Smooth muscle cell (in vitro differentiated cells): ENCODE results near the gene KRT28. TPM values are rescaled to one million over a fixed set of nuclear protein-coding genes. Genes with fewer than 3 reads are reported as not detected.

Experiments used
- DNase-seq: peaks from one replicate; lab custom pipeline; 2025; ENCODE audit not compliant: unreplicated experiment; lab: John Stamatoyannopoulos, UW
- H2AFZ ChIP-seq: fragments of 200-600 bp; sonication (generic); 2 replicates; pipeline ENCODE4 v1.6.0; 2016; ENCODE audit warnings: antibody characterized with exemption, low read depth, mild to moderate bottlenecking
- H3F3A ChIP-seq: fragments of 200-600 bp; sonication (generic); 2 replicates; pipeline ENCODE4 v1.6.0; 2017; ENCODE audit warnings: antibody characterized with exemption, low read depth
- H3K27ac ChIP-seq: fragments of 200-600 bp; sonication (generic); 2 replicates; pipeline ENCODE4 v1.5.1; 2016; ENCODE audit warnings: low read depth, mild to moderate bottlenecking
- H3K27me3 ChIP-seq: fragments of 200-600 bp; sonication (generic); 2 replicates; pipeline ENCODE4 v1.6.1; 2016; ENCODE audit warnings: low read depth, mild to moderate bottlenecking
- H3K36me3 ChIP-seq: fragments of 200-600 bp; sonication (generic); 2 replicates; pipeline ENCODE4 v1.5.1; 2016; ENCODE audit warnings: low read depth
- H3K4me1 ChIP-seq: fragments of 200-600 bp; sonication (generic); 2 replicates; pipeline ENCODE4 v1.5.1; 2016; ENCODE audit warnings: low read depth
- H3K4me2 ChIP-seq: fragments of 200-600 bp; sonication (generic); 2 replicates; pipeline ENCODE4 v1.6.0; 2016; ENCODE audit warnings: mild to moderate bottlenecking
- H3K4me3 ChIP-seq: fragments of 200-600 bp; sonication (generic); 2 replicates; pipeline ENCODE4 v1.5.1; 2016; ENCODE audit warnings: mild to moderate bottlenecking
- H3K79me2 ChIP-seq: fragments of 200-600 bp; sonication (generic); 2 replicates; pipeline ENCODE4 v1.6.0; 2016; ENCODE audit warnings: low read depth, mild to moderate bottlenecking
- H3K9ac ChIP-seq: fragments of 200-600 bp; sonication (generic); 2 replicates; pipeline ENCODE4 v1.6.0; 2016; ENCODE audit warnings: low read depth
- H3K9me3 ChIP-seq: fragments of 200-600 bp; sonication (generic); replicated peaks from 2 replicates; pipeline ENCODE4 v1.5.1; 2016; ENCODE audit warnings: low read depth
- H4K20me1 ChIP-seq: fragments of 200-600 bp; sonication (generic); 2 replicates; pipeline ENCODE4 v1.6.0; 2016; ENCODE audit warnings: low read depth
- WGBS: methylation state at CpG from one replicate; pipeline ENCODE4 v1.1.7; 2016; ENCODE audit warnings: low lambda C conversion rate; 5-methylcytosine and 5-hydroxymethylcytosine counted together
- polyA plus RNA-seq: library from polyadenylated mRNA; unstranded; fragments of >200 nt; fragmentation: Nextera tagmentation; extraction: Ambion mirVana; gene quantifications from 2 replicates; pipeline ENCODE4 v1.2.1, GENCODE V29; 2016
- total RNA-seq: library from RNA; depleted of rRNA; stranded (reverse); fragments of >200 nt; gene quantifications from 2 replicates; pipeline ENCODE4 v1.2.3, GENCODE V29; 2014
- TF ChIP-seq, protein P1 (sequence below): fragments of 200-600 bp; sonication (generic); IDR thresholded peaks from 2 replicates; pipeline ENCODE4 v1.5.1; 2017; ENCODE audit warnings: borderline replicate concordance, mild to moderate bottlenecking, antibody characterized with exemption; ENCODE audit not compliant: insufficient read depth, poor library complexity, severe bottlenecking

The KRT28 gene
- total and polyA plus RNA-seq, 2 experiments from 2014 or later: not detected

DNA sequence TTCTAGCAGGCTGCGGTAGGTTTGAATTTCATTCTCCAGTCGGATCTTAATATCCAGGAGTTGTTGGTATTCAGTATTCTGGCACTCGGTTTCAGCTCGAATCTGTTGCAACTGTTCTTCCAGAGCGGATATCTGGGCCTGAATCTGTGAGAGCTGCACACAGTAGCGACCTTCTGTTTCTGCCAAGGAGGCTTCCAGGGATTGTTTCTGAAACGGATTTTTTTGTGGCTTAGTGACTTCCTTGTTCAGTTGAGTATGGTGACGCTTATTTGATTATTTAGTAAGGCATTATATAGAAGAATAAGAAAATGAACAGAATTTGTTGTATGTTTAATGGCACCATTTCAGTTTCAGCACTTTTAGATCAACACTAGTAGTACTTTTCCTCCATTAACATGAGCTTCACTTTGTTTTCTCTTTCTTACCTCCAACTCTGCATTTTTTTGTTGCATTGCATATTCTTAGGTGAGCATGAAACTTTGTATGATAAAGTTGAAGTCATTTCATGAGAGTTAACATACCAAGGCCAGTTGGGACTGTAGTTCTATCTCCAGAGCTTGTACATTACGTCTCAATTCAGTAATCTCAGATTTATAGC, 19.9 kb upstream of the KRT28 start:
- no peaks in the 10 kb centered on the region for H4K20me1 ChIP-seq
- peaks cover 8% of the 10 kb centered on the region for H3F3A ChIP-seq
- H3K9ac ChIP-seq: peak overlapping the region; percentile 68
- TF ChIP-seq, protein P1, sequence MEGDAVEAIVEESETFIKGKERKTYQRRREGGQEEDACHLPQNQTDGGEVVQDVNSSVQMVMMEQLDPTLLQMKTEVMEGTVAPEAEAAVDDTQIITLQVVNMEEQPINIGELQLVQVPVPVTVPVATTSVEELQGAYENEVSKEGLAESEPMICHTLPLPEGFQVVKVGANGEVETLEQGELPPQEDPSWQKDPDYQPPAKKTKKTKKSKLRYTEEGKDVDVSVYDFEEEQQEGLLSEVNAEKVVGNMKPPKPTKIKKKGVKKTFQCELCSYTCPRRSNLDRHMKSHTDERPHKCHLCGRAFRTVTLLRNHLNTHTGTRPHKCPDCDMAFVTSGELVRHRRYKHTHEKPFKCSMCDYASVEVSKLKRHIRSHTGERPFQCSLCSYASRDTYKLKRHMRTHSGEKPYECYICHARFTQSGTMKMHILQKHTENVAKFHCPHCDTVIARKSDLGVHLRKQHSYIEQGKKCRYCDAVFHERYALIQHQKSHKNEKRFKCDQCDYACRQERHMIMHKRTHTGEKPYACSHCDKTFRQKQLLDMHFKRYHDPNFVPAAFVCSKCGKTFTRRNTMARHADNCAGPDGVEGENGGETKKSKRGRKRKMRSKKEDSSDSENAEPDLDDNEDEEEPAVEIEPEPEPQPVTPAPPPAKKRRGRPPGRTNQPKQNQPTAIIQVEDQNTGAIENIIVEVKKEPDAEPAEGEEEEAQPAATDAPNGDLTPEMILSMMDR: no peak
- peak overlapping the region; percentile 96 for H3K4me2 ChIP-seq
- no peaks in the 10 kb centered on the region for H3K36me3 ChIP-seq
- H3K27me3 ChIP-seq: peaks cover 13% of the 10 kb centered on the region
- H3K4me3 ChIP-seq: peak overlapping the region; percentile 70
- no peak for DNase-seq
- H3K27ac ChIP-seq: peak overlapping the region; percentile 76
- H2AFZ ChIP-seq: peak overlapping the region; percentile 97
- WGBS: 72% methylated on average over 9 of the region's 9 CpGs
- peaks cover 13% of the 10 kb centered on the region for H3K4me1 ChIP-seq
- H3K79me2 ChIP-seq: no peaks in the 10 kb centered on the region
- H3K9me3 ChIP-seq: no peaks in the 10 kb centered on the region

DNA sequence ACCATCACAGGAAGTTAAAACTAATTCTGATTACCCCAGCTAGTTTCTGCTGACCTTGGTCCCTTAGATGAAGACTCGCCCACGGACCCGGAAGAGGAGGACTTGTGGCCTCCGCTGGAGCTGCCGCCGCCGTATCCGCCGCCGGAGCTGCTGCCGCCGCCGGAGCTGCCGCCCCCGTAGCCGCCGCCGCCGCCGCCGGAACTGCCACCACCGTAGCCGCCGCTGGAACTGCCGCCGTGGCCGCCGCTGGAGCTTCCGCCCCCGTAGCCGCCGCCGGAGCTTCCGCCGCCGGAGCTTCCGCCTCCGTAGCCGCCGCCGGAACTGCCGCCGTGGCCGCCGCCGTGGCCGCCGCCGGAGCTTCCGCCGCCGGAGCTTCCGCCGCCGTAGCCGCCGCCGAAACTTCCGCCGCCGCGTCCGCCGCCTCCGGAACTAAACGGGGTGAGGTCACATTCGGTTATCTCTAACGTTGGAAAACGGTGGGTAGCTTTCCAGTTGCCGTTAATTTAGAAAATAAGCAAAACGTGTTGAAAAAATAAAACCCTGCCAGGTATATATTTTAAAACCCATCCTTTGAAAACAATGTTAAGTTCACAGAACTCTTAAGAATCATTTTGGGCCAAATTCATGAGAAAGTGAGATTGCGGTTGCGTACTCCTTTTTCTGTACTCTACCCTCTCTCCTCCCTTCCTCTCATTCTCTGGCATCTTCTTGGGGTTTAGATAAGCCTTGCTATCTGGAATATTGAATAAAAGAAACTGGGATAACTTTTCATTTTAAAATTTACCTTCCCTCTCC, 19.2 kb upstream of the KRT28 start:
- Histone ChIP-seq H4K20me1 (no peaks in the 10 kb centered on the region), H3K9me3 (no peaks in the 10 kb centered on the region), H3K36me3 (no peaks in the 10 kb centered on the region), H3K4me3 (peak overlapping the region; percentile 70), H3K79me2 (no peaks in the 10 kb centered on the region), H3F3A (peaks cover 8% of the 10 kb centered on the region), H3K9ac (peak overlapping the region; percentile 68), H3K27ac (peak overlapping the region; percentile 76), H3K4me2 (peak overlapping the region; percentile 96), H3K27me3 (peaks cover 6% of the 10 kb centered on the region), H3K4me1 (peaks cover 13% of the 10 kb centered on the region), H2AFZ (peak overlapping the region; percentile 97)
- peak; percentile 50 for DNase-seq
- TF ChIP-seq, protein P1: no peak
- 3% methylated on average over 45 of the region's 73 CpGs for WGBS

DNA sequence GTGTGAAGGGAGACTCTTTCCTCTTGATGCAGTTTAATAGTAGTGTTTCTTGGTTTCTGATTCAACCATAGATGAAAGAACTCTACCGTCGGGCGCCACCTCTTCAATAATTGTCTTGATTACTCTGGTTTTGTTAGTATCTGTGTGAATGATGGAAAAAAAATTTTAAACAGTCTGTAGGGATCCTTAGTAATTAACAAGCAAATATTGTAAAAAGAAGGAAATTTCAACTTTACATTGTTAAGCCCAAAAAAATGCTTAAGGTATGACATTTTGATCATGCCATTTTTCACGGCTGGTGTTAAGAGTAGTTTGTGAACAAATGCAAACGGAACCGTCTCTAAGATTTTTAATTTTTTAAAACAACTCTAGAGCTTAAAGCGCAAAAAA, 18.6 kb upstream of the KRT28 start:
- no peaks in the 10 kb centered on the region for H3K9me3 ChIP-seq
- H3K4me3 ChIP-seq: peak overlapping the region; percentile 70
- H2AFZ ChIP-seq: peak overlapping the region; percentile 0
- H3K9ac ChIP-seq: peak overlapping the region; percentile 59
- DNase-seq: no peak
- TF ChIP-seq, protein P1: no peak
- 25% methylated on average over 7 of the region's 7 CpGs for WGBS
- H4K20me1 ChIP-seq: no peaks in the 10 kb centered on the region
- H3K27ac ChIP-seq: peak overlapping the region; percentile 73
- no peaks in the 10 kb centered on the region for H3K36me3 ChIP-seq
- peak overlapping the region; percentile 96 for H3K4me2 ChIP-seq
- H3K79me2 ChIP-seq: no peaks in the 10 kb centered on the region
- H3K4me1 ChIP-seq: peaks cover 13% of the 10 kb centered on the region
- H3K27me3 ChIP-seq: peaks cover 7% of the 10 kb centered on the region
- peaks cover 8% of the 10 kb centered on the region for H3F3A ChIP-seq
